Gastroesophageal sphincter (tissue), 4 donors: Measurements from ENCODE around the gene RAB6B. TPM values are rescaled to one million over a fixed set of nuclear protein-coding genes. Genes with fewer than 3 reads are reported as not detected.

Experiments used
- ATAC-seq: fragments of 150-250 bp; one replicate; pipeline ENCODE4 v1.9.1; 2016; ENCODE audit warnings: mild to moderate bottlenecking, moderate library complexity
- H3K27ac ChIP-seq, 4 donors: fragments of 200-600 bp; sonication (generic) in 3 of 4; 1 replicate in 3 of 4; 2 replicates in 1 of 4; pipeline ENCODE4 v1.5.1; 2016 to 2019
- H3K27me3 ChIP-seq: fragments of 200-600 bp; sonication (generic); one replicate; pipeline ENCODE4 v1.5.1; 2019
- H3K36me3 ChIP-seq, 2 donors: fragments of 200-600 bp; sonication (generic); one replicate each; pipeline ENCODE4 v1.5.1; 2019; ENCODE audit warnings: control low read depth in 1 of 2
- H3K4me1 ChIP-seq, 3 donors: fragments of 200-600 bp; sonication (generic); 1 replicate in 2 of 3; 2 replicates in 1 of 3; pipeline ENCODE4 v1.5.1; 2016 to 2019; ENCODE audit warnings: control low read depth in 2 of 3
- H3K4me3 ChIP-seq, 2 donors: fragments of 200-600 bp; sonication (generic); one replicate each; pipeline ENCODE4 v1.5.1; 2019; ENCODE audit warnings: mild to moderate bottlenecking in 1 of 2, moderate library complexity in 1 of 2
- H3K9me3 ChIP-seq, 3 donors: fragments of 200-600 bp; sonication (generic); one replicate each; pipeline ENCODE4 v1.5.1; 2017 to 2019; ENCODE audit warnings: control low read depth in 2 of 3
- EP300 ChIP-seq: sonication (generic); formaldehyde crosslinking; IDR thresholded peaks from one replicate; pipeline ENCODE4 v1.6.1; 2017; ENCODE audit warnings: antibody characterized with exemption, mild to moderate bottlenecking
- POLR2A ChIP-seq, 2 donors: fragments of 450-650 bp; IDR thresholded peaks; one replicate each; pipeline ENCODE4 v1.6.1; 2017; ENCODE audit warnings: antibody characterized with exemption in 2 of 2, mild to moderate bottlenecking in 2 of 2, moderate library complexity in 1 of 2
- POLR2AphosphoS5 ChIP-seq: sonication (generic); formaldehyde crosslinking; IDR thresholded peaks from one replicate; pipeline ENCODE4 v1.6.1; 2017; ENCODE audit warnings: antibody characterized with exemption
- WGBS, 2 donors: methylation state at CpG; one replicate each; pipeline ENCODE4 v1.1.5; 2018; ENCODE audit warnings: low coverage in 1 of 2; 5-methylcytosine and 5-hydroxymethylcytosine counted together
- total RNA-seq, 4 donors: library from RNA; depleted of rRNA; stranded (reverse); fragments of >200 nt; gene quantifications; one replicate each; pipeline ENCODE4 v1.1.0, GENCODE V29; 2016
- TF ChIP-seq, protein P1 (sequence below), 4 experiments: fragments of 200-600 bp in 2 of 4; fragments of 450-650 bp in 2 of 4; sonication (generic) in 1 of 4; IDR thresholded peaks; one replicate each; pipeline ENCODE4 v1.5.1; 2017 to 2019; ENCODE audit warnings: antibody characterized with exemption in 4 of 4, mild to moderate bottlenecking in 2 of 4, moderate library complexity in 2 of 4

The RAB6B gene
- total RNA-seq, 4 donors from 2014 or later: 5.0 to 16.1 (median 8.7) TPM

- H3K4me1 ChIP-seq: peaks cover 0 to 15% (median 0%) of the 10 kb centered on the region in 3 donors
- TF ChIP-seq POLR2A (IDR thresholded peaks at IDR 0.05) (no peak), EP300 (no peak), POLR2AphosphoS5 (no peak)
- TF ChIP-seq, protein P1, sequence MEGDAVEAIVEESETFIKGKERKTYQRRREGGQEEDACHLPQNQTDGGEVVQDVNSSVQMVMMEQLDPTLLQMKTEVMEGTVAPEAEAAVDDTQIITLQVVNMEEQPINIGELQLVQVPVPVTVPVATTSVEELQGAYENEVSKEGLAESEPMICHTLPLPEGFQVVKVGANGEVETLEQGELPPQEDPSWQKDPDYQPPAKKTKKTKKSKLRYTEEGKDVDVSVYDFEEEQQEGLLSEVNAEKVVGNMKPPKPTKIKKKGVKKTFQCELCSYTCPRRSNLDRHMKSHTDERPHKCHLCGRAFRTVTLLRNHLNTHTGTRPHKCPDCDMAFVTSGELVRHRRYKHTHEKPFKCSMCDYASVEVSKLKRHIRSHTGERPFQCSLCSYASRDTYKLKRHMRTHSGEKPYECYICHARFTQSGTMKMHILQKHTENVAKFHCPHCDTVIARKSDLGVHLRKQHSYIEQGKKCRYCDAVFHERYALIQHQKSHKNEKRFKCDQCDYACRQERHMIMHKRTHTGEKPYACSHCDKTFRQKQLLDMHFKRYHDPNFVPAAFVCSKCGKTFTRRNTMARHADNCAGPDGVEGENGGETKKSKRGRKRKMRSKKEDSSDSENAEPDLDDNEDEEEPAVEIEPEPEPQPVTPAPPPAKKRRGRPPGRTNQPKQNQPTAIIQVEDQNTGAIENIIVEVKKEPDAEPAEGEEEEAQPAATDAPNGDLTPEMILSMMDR (IDR thresholded peaks at IDR 0.05): no peak
- no peak overlapping the region for H3K27ac ChIP-seq
- H3K36me3 ChIP-seq: peaks cover 0 to 10% of the 10 kb centered on the region in 2 donors
- no peak overlapping the region for H3K4me3 ChIP-seq
- H3K27me3 ChIP-seq: no peaks in the 10 kb centered on the region
- ATAC-seq: no peak
- H3K9me3 ChIP-seq: no peaks in the 10 kb centered on the region
- 60 to 90% methylated on average over 1 to 2 of the region's 5 CpGs for WGBS, 2 donors
These were observed 30.4 kb downstream of the RAB6B start for GRCh38 chr3:133865136-133865855.

DNA sequence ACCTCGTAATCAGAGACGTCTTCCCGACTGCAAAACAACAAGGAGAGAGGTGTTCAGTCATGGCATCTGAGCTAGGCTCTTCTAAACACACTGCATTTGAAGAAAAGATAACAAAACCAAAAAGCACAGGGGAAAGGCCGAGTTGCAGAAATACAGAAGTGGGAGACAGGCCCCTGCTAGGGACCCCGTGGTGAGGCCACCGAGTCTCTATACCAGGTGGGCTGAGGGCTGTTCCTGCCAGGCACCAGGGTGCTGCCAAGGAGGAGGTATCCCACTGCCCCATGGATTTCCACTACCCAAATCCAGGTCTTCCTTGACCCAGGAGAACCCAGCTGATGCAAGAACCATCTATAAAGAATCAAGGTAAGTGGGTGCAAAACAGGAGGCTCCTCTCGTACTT lies 31.1 kb downstream of the RAB6B start:
- Histone ChIP-seq H3K27ac (no peak overlapping the region), H3K4me1 (peaks cover 0 to 15% (median 0%) of the 10 kb centered on the region in 3 donors), H3K4me3 (no peak overlapping the region), H3K36me3 (peaks cover 0 to 10% of the 10 kb centered on the region in 2 donors), H3K9me3 (no peaks in the 10 kb centered on the region), H3K27me3 (no peaks in the 10 kb centered on the region)
- no peak for ATAC-seq
- WGBS, 2 donors: 81% methylated on average over 5 of the region's 7 CpGs; no CpG with 5 or more reads in 1 of the 2 donors
- TF ChIP-seq POLR2AphosphoS5 (no peak), POLR2A (IDR thresholded peaks at IDR 0.05) (no peak), EP300 (no peak)
- TF ChIP-seq, protein P1 (IDR thresholded peaks at IDR 0.05): no peak

GRCh38 chr3:133863911-133864310 lies 31.8 kb downstream of the RAB6B start:
- TF ChIP-seq POLR2A (IDR thresholded peaks at IDR 0.05) (no peak), POLR2AphosphoS5 (no peak), EP300 (no peak)
- TF ChIP-seq, protein P1 (IDR thresholded peaks at IDR 0.05): no peak

GRCh38 chr3:133862161-133862560 lies 33.5 kb downstream of the RAB6B start:
- 86% methylated on average over 4 of the region's 4 CpGs; no CpG with 5 or more reads in 1 of the 2 donors for WGBS, 2 donors
- Histone ChIP-seq H3K27ac (no peak overlapping the region), H3K4me3 (no peak overlapping the region), H3K9me3 (no peaks in the 10 kb centered on the region), H3K36me3 (peaks cover 0 to 10% of the 10 kb centered on the region in 2 donors), H3K4me1 (no peaks in the 10 kb centered on the region), H3K27me3 (no peaks in the 10 kb centered on the region)
- TF ChIP-seq POLR2AphosphoS5: no peak
- TF ChIP-seq, protein P1 (IDR thresholded peaks at IDR 0.05): no peak
- no peak for ATAC-seq

More at GRCh38 chr3:133863911-133864310, 31.8 kb downstream of the RAB6B start:
- WGBS, 2 donors: 89% methylated on average over 3 of the region's 11 CpGs; no CpG with 5 or more reads in 1 of the 2 donors
- no peak for ATAC-seq
- Histone ChIP-seq H3K4me1 (peaks cover 0 to 9% (median 0%) of the 10 kb centered on the region in 3 donors), H3K27ac (no peak overlapping the region), H3K4me3 (no peak overlapping the region), H3K9me3 (no peaks in the 10 kb centered on the region), H3K36me3 (peaks cover 0 to 10% of the 10 kb centered on the region in 2 donors), H3K27me3 (no peaks in the 10 kb centered on the region)

DNA sequence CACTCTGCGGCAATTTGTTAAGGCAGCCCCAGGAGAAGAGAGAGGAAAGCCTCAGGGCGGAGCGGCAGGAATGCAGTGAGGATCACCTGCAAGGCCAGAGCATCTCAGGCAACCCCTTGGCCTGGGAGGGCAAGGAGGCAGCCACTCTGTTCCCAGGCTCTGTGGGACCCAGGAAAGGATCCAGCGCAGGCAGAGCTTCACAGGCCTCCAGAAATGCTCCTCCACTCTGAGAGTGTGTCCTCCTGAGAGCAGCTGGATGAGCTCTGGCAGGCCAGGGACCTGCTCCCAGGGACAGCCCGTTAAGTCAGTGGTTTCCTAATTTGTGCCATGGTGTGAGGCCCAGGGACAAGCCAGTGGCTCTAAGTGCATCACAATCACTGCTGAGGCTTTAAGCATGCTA lies 35.2 kb downstream of the RAB6B start:
- TF ChIP-seq POLR2AphosphoS5 (no peak), EP300 (no peak), POLR2A (IDR thresholded peaks at IDR 0.05) (no peak)
- TF ChIP-seq, protein P1 (IDR thresholded peaks at IDR 0.05): no peak
- Histone ChIP-seq H3K27ac (no peak overlapping the region), H3K9me3 (no peaks in the 10 kb centered on the region), H3K36me3 (peaks cover 0 to 10% of the 10 kb centered on the region in 2 donors), H3K4me3 (no peak overlapping the region), H3K27me3 (no peaks in the 10 kb centered on the region), H3K4me1 (no peaks in the 10 kb centered on the region)
- no peak for ATAC-seq
- WGBS, 2 donors: 100% methylated on average over 3 of the region's 5 CpGs; no CpG with 5 or more reads in 1 of the 2 donors
